Smooth muscle cell (in vitro differentiated cells): ENCODE data around the gene MICA. TPM values are rescaled to one million over a fixed set of nuclear protein-coding genes. Genes with fewer than 3 reads are reported as not detected.

Experiments
- DNase-seq: peaks from one replicate; lab custom pipeline; 2025; ENCODE audit not compliant: unreplicated experiment; lab: John Stamatoyannopoulos, UW
- H2AFZ ChIP-seq: fragments of 200-600 bp; sonication (generic); 2 replicates; pipeline ENCODE4 v1.6.0; 2016; ENCODE audit warnings: antibody characterized with exemption, low read depth, mild to moderate bottlenecking
- H3F3A ChIP-seq: fragments of 200-600 bp; sonication (generic); 2 replicates; pipeline ENCODE4 v1.6.0; 2017; ENCODE audit warnings: antibody characterized with exemption, low read depth
- H3K27ac ChIP-seq: fragments of 200-600 bp; sonication (generic); 2 replicates; pipeline ENCODE4 v1.5.1; 2016; ENCODE audit warnings: low read depth, mild to moderate bottlenecking
- H3K27me3 ChIP-seq: fragments of 200-600 bp; sonication (generic); 2 replicates; pipeline ENCODE4 v1.6.1; 2016; ENCODE audit warnings: low read depth, mild to moderate bottlenecking
- H3K36me3 ChIP-seq: fragments of 200-600 bp; sonication (generic); 2 replicates; pipeline ENCODE4 v1.5.1; 2016; ENCODE audit warnings: low read depth
- H3K4me1 ChIP-seq: fragments of 200-600 bp; sonication (generic); 2 replicates; pipeline ENCODE4 v1.5.1; 2016; ENCODE audit warnings: low read depth
- H3K4me2 ChIP-seq: fragments of 200-600 bp; sonication (generic); 2 replicates; pipeline ENCODE4 v1.6.0; 2016; ENCODE audit warnings: mild to moderate bottlenecking
- H3K4me3 ChIP-seq: fragments of 200-600 bp; sonication (generic); 2 replicates; pipeline ENCODE4 v1.5.1; 2016; ENCODE audit warnings: mild to moderate bottlenecking
- H3K79me2 ChIP-seq: fragments of 200-600 bp; sonication (generic); 2 replicates; pipeline ENCODE4 v1.6.0; 2016; ENCODE audit warnings: low read depth, mild to moderate bottlenecking
- H3K9ac ChIP-seq: fragments of 200-600 bp; sonication (generic); 2 replicates; pipeline ENCODE4 v1.6.0; 2016; ENCODE audit warnings: low read depth
- H3K9me3 ChIP-seq: fragments of 200-600 bp; sonication (generic); replicated peaks from 2 replicates; pipeline ENCODE4 v1.5.1; 2016; ENCODE audit warnings: low read depth
- H4K20me1 ChIP-seq: fragments of 200-600 bp; sonication (generic); 2 replicates; pipeline ENCODE4 v1.6.0; 2016; ENCODE audit warnings: low read depth
- WGBS: methylation state at CpG from one replicate; pipeline ENCODE4 v1.1.7; 2016; ENCODE audit warnings: low lambda C conversion rate; 5-methylcytosine and 5-hydroxymethylcytosine counted together
- polyA plus RNA-seq: library from polyadenylated mRNA; unstranded; fragments of >200 nt; fragmentation: Nextera tagmentation; extraction: Ambion mirVana; gene quantifications from 2 replicates; pipeline ENCODE4 v1.2.1, GENCODE V29; 2016
- total RNA-seq: library from RNA; depleted of rRNA; stranded (reverse); fragments of >200 nt; gene quantifications from 2 replicates; pipeline ENCODE4 v1.2.3, GENCODE V29; 2014
- TF ChIP-seq, protein P1 (sequence below): fragments of 200-600 bp; sonication (generic); IDR thresholded peaks from 2 replicates; pipeline ENCODE4 v1.5.1; 2017; ENCODE audit warnings: borderline replicate concordance, mild to moderate bottlenecking, antibody characterized with exemption; ENCODE audit not compliant: insufficient read depth, poor library complexity, severe bottlenecking

Gene MICA
- total and polyA plus RNA-seq, 2 experiments from 2014 or later = 54.2 to 60.8 TPM

DNA sequence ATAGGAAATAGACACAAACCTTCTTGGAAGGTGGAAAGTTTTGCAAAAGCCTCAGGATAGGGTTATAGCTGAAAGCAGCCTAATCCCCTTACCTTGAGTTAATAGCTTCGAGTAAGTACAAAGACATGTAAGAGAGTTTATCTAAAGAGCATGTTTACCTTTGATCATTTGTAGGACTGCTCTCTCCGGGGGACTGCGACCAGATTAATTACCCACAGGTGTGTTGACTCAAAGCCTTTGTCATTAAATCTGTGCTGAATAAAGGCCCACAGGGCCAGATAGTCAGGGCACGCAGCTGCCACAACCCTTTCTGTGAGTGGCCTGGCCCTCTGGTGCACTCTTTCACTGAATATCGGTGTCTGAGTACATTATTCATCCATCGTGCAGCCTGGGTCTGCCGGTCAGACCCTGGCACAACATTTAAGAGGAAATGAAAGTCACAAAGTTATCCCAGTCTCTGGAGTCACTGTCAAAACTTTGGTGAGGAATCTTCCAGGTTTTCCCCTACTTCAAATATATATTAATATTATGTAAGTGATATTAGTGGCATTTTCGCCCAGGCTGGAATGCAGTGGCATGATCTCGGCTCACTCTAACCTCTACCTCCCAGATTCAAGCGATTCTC, 5.4 kb upstream of the MICA start:
- Histone ChIP-seq H3K4me3 (no peak overlapping the region), H3K27ac (no peak overlapping the region), H4K20me1 (peaks cover 11% of the 10 kb centered on the region), H3K9ac (no peak overlapping the region), H3K36me3 (no peaks in the 10 kb centered on the region), H3F3A (peaks cover 9% of the 10 kb centered on the region), H3K79me2 (peaks cover 9% of the 10 kb centered on the region), H2AFZ (no peak overlapping the region), H3K27me3 (no peaks in the 10 kb centered on the region), H3K9me3 (no peaks in the 10 kb centered on the region), H3K4me1 (peaks cover 9% of the 10 kb centered on the region), H3K4me2 (peak overlapping the region; percentile 97)
- DNase-seq = no peak
- WGBS = 87% methylated on average over 10 of the region's 10 CpGs
- TF ChIP-seq, protein P1, sequence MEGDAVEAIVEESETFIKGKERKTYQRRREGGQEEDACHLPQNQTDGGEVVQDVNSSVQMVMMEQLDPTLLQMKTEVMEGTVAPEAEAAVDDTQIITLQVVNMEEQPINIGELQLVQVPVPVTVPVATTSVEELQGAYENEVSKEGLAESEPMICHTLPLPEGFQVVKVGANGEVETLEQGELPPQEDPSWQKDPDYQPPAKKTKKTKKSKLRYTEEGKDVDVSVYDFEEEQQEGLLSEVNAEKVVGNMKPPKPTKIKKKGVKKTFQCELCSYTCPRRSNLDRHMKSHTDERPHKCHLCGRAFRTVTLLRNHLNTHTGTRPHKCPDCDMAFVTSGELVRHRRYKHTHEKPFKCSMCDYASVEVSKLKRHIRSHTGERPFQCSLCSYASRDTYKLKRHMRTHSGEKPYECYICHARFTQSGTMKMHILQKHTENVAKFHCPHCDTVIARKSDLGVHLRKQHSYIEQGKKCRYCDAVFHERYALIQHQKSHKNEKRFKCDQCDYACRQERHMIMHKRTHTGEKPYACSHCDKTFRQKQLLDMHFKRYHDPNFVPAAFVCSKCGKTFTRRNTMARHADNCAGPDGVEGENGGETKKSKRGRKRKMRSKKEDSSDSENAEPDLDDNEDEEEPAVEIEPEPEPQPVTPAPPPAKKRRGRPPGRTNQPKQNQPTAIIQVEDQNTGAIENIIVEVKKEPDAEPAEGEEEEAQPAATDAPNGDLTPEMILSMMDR = no peak

DNA sequence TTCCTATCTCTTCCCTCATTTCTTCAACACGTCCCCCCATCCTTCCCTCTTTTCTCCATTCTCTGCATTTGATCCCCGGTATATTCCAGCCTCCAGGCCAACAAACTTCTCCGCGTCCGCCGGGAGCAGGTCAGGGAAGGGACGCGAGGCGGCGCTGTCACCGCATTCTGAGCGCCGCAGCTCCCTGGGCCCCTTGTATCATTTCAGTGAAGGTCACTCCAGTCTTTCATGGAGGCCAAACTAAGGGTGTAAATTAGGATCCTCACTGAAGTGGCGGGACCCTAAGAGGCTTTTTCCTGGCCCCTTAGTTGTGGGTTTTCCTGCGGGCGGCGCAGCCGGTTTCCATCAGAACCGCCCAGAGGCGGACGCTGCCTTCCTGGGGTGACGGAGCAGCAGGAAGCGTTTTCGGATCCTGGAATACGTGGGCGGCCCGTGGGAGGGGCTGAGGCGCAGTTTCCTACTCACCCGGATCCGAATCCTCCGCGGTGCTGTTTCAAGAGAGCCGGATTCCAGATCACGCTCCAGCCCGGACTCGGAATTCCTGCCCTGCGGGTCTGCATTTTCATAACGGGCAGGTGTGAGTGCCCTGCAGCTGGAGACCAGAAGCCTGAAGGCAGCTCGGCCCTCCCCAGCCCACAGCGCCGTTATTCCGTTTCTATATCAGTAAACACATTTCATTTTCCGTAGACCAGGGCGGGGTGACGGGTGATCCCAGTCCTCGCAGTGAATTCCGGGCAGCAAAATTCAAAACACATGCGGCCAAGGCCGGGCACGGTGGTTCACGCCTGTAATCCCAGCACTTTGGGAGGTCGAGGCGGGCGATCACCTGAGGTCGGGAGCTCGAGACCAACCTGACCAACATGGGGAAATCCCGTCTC, 3.6 kb upstream of the MICA start:
- DNase-seq = peak; percentile 69
- Histone ChIP-seq H3K36me3 (no peaks in the 10 kb centered on the region), H3K9me3 (no peaks in the 10 kb centered on the region), H3K79me2 (peaks cover 21% of the 10 kb centered on the region), H3K4me3 (peak overlapping the region; percentile 84), H3K27me3 (no peaks in the 10 kb centered on the region), H3K4me2 (peak overlapping the region; percentile 97), H3K4me1 (peaks cover 9% of the 10 kb centered on the region), H3F3A (peaks cover 9% of the 10 kb centered on the region), H2AFZ (peak overlapping the region; percentile 93), H3K27ac (peak overlapping the region; percentile 87), H3K9ac (peak overlapping the region; percentile 77), H4K20me1 (peaks cover 25% of the 10 kb centered on the region)
- under 1% methylated on average over 57 of the region's 57 CpGs for WGBS
- TF ChIP-seq, protein P1 = peak; percentile 90

DNA sequence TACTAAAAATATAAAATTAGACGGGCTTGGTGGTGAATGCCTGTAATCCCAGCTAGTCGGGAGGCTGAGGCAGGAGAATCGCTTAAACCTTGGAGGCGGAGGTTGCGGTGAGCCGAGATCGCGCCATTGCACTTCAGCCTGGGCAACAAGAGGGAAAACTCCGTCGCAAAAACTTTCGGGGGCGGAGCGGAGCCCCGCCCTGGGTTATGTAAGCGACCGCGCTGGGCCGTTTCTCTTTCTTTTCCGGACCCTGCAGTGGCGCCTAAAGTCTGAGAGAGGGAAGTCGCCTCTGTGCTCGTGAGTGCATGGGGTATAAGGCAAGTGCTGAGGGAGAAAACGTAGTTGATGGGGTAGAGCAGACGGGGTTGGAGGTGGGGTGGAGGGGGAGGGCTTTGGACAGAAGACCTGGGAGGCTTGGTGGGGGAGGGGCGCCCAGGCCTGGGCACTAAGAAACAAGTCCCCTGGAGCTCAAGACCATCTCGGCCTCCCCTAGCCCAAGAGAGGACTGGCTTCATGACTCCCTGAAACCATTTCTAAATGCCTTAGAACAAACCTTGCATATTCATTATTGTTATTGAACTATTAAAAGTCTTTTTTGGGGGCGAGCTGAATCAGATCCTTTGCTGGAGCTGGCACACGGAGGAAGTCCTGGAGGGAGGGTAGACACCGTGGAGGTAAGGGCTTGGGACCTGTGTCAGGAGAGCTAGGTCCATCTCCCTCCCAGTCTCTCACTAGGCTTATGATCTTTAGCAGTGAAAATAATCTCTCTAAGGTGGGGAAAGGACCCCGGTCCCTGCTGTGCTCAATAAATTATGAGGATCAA, 2.7 kb upstream of the MICA start:
- H3K4me1 ChIP-seq = peaks cover 9% of the 10 kb centered on the region
- peak overlapping the region; percentile 84 for H3K4me3 ChIP-seq
- H3F3A ChIP-seq = peaks cover 9% of the 10 kb centered on the region
- H3K36me3 ChIP-seq = no peaks in the 10 kb centered on the region
- peak overlapping the region; percentile 77 for H3K9ac ChIP-seq
- H3K79me2 ChIP-seq = peaks cover 27% of the 10 kb centered on the region
- peak overlapping the region; percentile 93 for H2AFZ ChIP-seq
- H3K27me3 ChIP-seq = no peaks in the 10 kb centered on the region
- peak overlapping the region; percentile 87 for H3K27ac ChIP-seq
- 6% methylated on average over 29 of the region's 30 CpGs for WGBS
- H3K4me2 ChIP-seq = peak overlapping the region; percentile 97
- no peaks in the 10 kb centered on the region for H3K9me3 ChIP-seq
- peaks cover 29% of the 10 kb centered on the region for H4K20me1 ChIP-seq
- no peak for DNase-seq
- TF ChIP-seq, protein P1 = no peak
